Activated gamma-delta T cell treated with Interleukin-2 at 50 U/mL for 16 hours (primary cell): Measurements from ENCODE around the gene FN3KRP.
A peak's percentile ranks its signal among the peaks of the same experiment; 100 is the strongest.
"Not testable (repeated sequence)": the region's sequence is repeated elsewhere in the genome, so short reads cannot be mapped to it uniquely, and the experiment has no call there.

ENCODE experiments used
- DNase-seq: peaks from one replicate; pipeline ENCODE4 v3.0.0-alpha.2; 2020

The FN3KRP gene

DNA sequence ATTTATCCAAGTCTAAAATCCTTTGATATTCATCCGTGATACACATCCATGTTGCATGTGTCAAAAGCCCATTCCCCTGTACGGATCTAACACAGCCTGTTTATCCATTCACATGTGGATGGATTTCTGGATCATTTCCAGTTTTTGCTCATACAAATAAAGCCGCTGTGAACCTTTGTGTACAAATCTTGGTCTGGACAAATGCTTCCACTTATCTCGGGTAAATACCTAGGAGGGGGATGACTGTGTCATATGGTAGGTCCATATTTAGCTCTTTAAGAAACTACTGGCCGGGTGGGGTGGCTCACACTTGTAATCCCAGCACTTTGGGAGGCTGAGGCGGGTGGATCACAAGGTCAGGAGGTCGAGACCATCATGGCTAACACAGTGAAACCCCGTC, 29.0 kb downstream of the FN3KRP start:
- no peak for DNase-seq

DNA sequence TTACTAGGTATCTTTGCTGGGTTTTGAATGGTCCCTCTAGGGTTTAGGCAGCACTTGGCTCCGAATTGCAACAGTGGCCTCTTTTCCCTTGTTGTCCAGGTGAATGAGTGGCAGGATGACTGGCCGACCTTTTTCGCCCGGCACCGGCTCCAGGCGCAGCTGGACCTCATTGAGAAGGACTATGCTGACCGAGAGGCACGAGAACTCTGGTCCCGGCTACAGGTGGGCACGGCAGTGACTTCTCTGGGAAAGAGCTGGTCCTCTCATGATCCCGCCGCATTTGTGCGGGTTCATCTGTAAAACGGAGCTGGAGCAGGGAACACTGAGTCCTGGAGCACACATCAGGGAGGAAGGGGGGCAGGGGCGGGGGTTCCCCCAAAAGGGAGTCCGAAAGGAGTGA, 32.2 kb downstream of the FN3KRP start:
- no peak for DNase-seq

DNA sequence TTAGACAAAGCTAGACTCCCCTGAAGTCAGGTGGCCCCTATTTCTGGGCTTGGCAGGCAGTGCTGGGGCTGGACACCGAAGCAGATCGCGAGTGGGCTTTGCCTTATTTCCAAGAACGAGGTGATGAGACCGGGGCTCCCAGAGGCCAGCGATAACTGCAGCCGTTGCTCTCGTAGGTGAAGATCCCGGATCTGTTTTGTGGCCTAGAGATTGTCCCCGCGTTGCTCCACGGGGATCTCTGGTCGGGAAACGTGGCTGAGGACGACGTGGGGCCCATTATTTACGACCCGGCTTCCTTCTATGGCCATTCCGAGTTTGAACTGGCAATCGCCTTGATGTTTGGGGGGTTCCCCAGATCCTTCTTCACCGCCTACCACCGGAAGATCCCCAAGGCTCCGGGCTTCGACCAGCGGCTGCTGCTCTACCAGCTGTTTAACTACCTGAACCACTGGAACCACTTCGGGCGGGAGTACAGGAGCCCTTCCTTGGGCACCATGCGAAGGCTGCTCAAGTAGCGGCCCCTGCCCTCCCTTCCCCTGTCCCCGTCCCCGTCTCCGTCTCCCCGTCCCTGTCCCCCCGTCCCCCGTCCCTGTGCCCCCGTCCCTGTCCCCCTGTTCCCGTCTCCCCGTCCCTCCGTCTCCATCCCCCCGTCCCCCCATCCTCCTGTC, 33.9 kb downstream of the FN3KRP start:
- no peak for DNase-seq

DNA sequence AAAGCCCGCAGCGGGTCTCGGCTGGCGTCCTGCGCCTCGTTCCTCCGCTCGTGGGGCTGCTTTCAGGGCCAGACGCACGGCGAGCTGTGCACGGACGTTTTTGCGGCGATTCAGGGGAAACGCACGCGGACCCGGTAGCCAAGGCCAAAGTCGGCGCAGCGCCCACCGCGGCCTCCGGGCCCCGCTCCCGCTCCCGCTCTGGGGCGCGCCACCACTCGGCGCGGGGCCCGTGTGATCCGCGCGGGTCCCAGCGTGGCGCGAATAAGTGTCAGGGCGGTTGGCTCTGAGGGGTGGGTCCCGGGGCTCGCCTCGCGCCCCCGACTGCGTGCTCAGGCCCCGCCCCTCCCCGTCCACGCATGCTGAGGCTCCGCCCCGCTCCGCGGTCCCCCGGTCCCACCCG, 34.7 kb downstream of the FN3KRP start:
- peak; percentile 13 for DNase-seq

DNA sequence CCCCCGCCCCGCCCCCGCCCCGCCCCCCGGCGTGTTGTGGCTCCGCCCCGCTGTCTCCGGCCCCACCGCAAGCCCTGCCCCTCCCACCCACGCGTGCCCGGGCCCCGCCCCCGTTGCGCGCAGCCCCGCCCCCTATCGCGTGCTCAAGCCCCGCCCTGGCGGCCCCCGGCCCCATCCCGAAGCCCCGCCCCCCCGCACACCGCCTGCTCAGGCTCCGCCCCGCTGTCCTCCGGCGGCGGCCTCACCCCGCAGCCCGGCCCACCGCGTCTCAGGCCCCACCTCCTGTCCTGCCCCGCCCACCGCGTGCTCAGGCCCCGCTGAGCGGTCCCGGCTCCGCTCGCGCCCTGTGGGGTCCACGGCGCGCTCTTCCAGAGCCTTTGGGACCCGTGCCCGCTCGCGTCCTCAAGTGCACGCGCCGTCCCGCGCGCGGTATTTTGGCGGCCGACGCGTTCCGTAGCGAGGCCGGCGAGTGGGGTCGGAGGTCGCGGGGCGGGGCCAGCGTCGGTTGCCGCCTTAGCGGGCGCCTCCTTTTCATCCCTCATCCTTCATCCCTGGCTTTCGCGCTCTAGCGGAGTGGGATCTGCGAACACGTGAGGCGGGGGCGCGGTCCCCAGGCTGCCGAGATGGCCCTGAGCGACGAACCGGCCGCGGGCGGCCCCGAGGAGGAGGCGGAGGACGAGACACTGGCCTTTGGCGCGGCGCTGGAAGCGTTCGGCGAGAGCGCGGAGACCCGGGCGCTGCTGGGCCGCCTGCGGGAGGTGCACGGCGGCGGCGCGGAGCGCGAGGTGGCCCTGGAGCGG, 35.3 kb downstream of the FN3KRP start, which contains the start of gene TBCD:
Gene TBCD, plus strand, starts transcription at position 495 of the 800 bp plus-strand sequence. Its CDS starts 129 bp downstream, at position 624.
- peak; percentile 86 for DNase-seq

DNA sequence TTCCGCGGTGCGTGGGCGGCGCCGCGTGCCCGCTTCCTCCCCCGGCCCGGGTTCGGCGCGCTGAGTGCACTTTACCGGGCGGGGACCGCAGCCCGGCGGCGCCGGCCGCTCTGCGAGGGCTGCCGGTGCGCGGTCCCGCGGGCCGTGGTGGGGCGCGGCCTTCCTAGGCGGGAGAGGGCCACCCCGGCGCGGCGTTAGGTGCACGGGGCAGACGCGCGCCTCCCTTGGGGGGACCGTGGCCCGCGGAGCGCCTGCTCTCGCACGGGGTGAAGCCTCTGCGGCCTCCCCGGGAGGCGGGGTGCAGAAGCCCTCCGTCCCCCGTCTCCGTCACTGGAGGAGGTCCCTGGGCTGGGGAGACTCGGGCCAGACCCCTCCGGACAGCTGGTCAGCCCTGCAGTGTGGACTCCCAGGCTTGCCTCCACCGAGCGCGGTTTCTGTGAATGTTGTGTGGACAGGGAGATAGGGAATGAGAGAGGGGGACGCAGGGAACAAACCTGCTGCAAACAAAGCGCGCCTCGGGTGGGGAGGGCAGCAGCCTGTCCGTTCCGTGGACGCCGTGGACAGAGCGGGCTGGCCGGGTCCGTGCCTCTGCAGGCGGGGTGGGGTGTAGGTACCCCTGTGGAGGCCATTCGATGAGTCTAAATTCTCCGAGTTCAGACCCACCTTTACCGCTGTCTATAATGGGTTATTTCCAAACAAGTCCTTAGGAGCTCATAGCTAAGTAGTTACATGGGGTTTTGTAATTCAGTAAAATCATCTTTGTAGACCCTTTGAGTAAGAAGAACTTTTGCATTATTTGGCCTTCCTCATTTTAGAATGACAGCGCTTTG, 36.1 kb downstream of the FN3KRP start:
- peak; percentile 21 for DNase-seq

DNA sequence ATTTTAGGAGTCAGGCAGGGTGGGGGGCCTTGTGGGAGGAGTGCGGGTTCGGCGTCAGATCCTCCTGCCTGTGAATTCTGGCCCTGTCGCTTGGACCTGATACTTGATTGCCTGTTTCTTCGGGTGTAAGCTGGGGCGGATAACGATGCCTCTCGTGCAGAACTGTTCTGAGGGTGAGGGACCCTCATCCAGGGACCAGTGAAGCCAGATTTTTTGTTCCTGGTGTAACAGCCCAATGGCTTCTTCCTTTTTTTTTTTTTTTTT, 36.6 kb downstream of the FN3KRP start:
- DNase-seq, result no peak

DNA sequence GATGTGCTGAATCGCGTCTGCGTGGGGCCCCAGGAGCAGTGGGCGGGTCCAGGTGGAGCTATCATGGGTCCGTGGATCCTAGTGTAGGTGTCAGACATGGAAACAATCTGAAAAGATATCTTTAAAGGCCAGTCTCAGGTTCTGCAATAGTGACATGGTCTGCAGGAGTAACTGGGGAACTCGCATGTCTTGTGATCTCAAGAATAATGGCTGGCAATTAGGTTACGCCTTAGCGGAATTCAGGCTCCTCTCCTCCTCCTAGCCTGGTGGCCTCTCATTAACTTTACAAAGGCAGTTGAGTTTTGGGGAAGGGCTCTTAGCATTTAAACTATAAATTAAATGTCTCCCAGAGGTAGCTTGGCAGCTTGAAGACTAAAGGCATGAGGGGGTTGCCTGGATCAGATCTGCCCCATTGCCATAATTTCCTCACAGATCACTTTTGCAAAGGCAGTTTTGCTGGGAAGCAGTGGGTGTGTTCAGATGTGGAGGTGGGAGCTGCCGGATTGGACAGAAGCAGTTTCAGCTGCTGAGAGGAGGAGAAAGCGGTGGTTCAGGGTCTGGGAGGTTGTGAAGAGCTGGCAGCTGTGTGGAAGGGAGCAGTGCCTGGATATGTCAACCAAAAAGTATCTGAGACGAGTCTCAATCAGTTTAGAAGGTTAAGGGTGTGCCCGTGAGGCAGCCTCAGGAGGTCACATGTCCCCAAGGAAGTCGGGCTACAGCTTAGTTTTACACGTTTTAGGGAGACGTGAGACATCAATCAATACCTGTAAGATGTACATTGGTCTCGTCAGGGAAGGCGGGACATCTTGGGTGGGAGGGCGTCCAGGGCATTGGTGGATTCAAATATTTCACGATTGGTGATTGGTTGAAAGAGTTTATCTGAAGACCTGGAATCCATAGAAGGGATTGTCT, 38.0 kb downstream of the FN3KRP start:
- DNase-seq, result no peak

DNA sequence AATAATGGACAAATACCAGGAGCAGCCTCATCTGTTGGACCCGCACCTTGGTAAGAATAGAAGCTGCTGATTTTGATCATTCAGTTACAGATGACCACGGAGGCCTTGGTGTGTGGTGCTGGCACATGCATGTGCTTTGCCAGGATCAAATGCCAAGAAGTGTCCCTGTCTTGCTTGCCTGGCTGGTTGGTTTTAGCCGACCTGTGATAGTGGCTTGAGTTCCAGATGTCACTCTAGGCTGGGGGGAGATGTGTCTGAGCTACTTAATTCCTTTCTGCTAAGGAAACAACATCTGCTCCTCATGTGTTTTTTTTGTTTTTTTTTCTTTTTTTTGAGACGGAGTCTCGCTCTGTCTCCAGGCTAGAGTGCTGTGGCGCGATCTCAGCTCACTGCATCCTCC, 39.7 kb downstream of the FN3KRP start:
- DNase-seq, result no peak

DNA sequence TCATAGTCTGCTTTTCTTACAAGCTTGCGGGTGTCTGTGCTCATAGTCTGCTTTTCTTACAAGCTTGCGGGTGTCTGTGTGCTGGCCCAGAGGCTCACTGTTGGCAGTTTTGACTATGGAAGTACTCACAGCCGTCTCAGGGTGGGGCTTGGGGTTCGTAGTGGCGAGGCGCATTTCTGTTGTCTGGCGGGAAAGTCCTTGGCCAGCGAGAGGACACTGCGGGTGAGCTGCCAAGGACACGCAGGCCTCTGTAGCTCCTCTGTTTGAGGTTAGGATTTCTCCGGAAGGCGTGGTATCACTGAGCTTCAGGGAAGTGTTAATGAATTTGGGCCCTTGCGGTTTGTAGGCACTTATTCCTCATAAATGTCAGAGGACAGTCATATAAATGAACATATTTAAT, 48.9 kb downstream of the FN3KRP start:
- no peak for DNase-seq

DNA sequence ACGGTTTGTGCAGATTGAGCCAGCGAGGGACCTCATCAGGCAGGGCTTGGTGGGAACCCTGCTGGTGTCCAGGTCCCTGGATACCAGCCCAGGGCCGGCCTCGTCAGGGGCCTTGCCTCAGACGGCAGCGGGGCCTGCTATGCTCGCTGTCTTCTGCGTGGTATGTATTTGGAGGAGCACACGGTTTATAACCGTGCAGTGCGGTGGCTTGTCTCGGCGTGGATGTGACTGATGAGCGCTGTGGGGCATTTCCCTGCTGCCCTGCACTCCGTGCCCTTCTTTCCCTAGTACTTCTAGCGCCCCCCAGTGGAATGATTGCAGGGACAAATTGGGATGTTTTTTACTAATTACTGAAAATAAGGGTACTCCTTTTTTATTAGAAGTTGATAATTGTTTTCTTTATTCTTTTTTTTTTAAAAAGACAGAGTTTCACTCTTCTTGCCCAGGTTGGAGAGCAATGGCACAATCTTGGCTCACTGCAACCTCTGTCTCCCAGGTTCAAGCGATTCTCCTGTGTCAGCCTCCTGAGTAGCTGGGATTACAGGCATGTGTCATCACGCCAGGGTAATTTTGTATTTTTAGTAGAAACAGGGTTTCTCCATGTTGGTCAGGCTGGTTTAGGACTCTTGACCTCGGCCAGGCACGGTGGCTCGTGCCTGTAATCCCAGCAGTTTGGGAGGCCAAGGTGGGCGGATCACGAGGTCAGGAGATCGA, 50.7 kb downstream of the FN3KRP start:
- DNase-seq, result no peak

DNA sequence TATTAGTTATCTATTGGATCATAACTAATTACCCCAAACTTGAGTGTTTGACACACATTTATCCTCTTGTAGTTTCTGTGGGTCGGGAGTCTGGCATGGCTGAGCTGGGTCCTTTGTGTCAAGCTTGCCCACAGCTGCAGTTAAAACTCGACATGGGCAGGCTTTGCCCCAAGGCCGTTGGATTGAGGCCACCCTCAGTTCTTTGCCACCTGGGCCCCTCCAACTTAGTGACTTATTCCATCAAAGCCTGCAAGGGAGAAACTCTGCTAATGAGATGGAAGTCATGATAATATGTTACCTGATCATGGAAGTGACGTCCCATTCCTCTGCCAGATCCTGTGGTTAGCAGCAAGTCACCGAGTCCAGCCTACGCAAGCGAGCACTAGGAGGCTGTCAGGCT, 52.5 kb downstream of the FN3KRP start:
- DNase-seq, result no peak

DNA sequence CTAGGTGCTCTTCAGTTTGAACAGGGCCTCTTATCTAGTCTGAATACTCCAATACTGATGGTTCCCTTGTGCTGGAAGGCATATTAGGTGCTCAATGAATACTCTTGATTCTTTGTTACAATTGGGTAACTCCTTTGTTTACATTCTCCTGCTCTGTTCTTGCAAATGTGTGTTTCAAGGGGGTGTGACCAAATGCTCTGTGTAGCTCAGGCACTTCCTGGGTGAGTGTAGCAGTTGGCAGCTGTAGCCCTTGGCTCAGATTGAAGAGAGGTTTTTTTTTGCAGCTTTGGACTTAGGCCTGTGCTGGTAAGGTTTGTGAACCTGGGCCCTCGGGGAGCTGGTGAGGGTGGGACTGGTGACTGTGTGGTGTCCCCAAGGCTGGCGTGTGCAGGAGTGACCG, 55.5 kb downstream of the FN3KRP start:
- no peak for DNase-seq

DNA sequence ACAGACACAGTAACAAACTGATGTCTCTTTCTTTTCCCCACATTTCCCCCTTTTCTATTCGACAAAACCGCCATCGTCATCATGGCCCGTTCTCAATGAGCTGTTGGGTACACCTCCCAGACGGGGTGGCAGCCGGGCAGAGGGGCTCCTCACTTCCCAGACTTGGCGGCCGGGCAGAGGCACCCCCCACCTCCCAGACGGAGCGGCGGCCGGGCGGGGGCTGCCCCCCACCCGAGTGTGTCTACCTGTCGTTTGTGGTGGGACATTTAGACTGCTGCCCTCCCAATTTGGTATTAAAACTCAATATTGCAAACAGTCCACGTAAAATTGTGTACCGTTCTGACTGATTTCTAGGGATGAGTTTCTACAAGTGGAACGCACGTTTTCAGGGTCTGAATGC, 58.0 kb downstream of the FN3KRP start:
- DNase-seq, result not testable (repeated sequence)

DNA sequence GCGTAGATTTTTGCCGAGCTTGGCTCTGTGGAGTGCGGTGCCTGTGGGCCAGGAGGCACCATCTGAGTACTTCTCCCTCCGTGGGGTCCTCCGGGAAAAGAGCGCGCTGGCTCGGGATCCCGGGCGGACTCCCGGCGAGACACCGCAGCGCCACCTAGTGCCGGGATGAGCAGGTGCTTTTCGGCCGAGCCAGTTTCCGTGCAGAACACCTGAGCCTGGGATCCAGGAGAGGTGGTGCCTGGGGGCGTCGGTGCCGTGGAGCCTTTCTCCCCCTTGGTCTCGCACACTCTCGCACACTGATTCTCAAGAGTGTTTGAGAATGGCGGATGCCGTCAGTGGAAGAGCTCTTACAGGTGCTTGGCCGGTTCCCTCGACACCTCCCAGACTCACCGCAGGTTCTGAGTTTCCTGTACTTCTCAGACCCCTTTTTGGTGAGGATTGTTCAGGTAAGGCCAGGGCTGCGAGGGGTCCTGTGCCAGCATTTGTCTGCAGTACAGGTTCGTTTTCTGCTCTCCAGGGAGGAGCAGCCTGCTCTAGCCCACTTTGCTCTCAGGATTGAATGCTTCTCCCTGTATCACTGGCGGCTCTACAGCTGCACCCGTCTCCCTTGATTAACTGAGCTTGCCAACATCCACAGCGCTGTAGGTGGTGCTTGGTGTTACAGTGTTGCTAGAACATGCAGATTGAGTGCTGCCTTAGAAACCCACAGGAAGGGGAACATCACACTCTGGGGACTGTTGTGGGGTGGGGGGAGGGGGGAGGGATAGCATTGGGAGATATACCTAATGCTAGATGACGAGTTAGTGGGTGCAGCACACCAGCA, 58.7 kb downstream of the FN3KRP start:
- peak; percentile 31 for DNase-seq

DNA sequence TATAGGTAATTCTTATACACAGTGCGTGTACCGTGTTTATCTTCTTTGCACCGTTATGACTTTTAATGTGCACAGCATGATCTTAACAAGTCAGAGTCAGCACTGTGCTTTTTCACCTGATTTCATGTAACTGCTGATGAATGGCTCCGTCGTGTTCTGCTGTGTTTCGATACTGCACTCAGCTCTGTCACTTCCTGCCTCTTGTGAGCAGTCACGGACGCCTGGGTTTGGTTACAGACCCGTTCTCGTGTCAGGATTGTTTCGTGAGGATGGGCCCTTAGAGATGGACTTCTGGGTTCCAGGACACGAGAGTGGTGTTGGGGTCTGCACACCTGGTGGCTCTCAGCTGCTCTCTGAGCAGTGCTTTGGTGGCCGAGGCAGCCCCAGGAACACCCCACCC, 59.9 kb downstream of the FN3KRP start:
- DNase-seq, result no peak
